UCSD-AML1 (cell line): Measurements from ENCODE around the gene TGM1.
"Not testable (repeated sequence)": the region's sequence is repeated elsewhere in the genome, so short reads cannot be mapped to it uniquely, and the experiment has no call there.

Experiments
- DNase-seq: peaks from one replicate; lab custom pipeline; 2025; ENCODE audit not compliant: unreplicated experiment; lab: John Stamatoyannopoulos, UW

The TGM1 gene

DNA sequence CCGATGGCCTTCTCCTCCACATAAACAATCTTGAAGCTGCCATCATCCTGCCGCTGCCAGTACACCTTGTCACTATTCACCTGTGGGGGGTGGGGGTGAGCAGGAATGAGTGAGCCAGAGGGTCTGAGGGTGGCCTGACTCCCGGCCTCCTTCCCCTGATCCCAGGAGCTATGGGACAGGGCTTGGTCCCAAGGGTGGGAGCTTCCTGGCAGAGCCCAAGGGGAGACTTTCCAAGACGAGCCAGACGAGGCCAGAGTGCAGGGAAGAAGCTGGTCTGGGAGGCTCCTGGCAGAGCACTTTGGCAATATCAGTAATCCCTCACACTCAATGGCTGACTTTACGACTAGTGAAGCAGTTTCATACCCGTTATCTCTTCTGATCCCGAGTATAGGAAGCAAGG, 7.5 kb downstream of the TGM1 start:
- no peak for DNase-seq

DNA sequence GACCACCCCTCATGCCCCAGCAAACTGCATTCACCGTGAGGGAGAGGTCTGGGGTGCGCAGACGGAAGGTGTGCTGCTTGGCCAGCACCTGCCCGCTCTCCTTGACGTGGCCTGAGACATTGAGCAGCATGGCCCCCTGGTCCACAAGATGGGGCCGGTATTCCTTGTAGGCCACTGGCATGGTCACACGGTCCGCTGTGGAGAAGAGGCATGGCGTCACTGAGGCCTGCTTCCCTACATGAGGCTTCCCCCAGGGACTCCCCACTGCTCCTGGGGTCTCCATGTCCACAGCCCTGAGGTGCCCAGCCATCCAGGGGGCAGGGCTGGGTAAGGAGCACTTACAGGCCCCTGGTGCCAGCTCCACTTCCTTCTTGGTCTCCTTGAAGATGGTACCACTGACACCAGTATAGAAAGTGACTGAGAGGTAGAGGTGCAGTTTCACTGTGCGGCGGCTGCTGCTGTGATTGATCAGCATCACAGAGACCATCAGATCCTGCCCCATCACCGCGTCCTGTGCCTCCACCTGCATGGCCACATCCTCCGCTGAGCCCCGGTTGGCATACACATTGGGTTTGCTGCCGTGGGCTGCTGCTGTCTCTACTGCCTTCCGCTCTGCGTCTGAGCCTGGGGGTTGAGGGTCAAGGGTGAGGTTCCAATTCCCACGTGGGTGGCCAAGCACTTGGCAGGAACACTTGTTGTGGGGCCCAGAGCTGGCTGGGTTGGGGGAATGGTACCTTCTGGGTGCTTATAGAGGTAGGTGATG, 8.2 kb downstream of the TGM1 start:
- no peak for DNase-seq

DNA sequence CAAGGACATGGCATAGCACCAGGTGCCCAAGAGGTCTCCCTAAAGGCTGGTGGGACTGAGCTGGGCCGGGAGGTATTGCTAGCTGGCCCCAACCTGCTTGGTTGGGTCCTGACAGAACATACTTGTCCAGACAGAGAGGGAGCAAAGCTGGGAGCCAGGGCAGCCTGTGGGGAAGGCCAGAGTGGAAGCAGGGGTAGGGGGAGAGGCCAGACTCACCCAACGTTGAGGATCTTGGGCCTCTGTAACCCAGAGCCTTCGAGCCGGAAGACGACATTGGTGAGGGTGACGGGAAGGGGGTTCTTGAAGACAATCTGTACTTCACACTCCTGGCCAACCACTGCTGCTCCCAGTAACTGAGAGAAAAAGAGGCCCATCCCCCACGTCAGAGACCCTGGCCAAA, 9.0 kb downstream of the TGM1 start:
- DNase-seq = no peak

DNA sequence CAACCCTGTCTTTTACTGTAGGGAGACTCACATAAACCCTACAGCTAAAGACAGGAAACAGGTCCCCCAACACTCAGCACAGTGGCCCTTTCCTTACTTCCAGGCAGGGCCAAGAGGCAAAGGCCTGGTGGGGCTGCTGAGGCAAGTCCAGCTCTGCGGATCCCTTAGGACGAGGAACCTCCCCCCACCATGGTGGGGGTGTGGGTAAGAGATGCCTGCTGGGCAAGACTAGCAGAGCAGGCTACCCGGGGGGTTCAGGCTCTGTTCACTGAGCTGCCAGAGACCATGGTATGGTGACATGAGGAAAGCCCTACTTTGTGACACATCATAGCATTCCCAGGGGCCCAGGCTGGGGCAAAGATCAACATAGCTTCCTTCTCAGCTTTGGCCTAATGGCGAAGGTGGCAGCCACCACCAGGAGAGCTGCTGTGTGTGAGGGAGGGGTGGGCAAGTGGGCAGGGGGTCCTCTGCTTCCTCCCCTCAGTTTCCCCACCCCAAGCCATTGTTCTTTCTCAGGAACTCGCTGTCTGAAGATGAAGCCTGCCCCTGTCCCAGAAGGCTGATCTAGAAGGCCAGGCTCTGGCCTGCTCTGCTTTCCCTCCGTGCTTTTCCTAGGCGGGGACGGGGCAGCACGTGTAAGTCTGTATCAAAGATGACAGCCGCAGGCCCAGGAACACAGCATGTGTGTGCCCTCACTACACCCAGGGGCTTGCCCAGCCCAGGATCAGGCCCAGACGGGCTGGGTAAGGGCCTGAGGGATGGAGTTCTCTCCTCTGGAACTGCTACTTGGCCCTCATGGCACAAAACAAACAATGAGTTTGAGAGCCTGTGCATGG, 10.5 kb downstream of the TGM1 start:
- no peak for DNase-seq

DNA sequence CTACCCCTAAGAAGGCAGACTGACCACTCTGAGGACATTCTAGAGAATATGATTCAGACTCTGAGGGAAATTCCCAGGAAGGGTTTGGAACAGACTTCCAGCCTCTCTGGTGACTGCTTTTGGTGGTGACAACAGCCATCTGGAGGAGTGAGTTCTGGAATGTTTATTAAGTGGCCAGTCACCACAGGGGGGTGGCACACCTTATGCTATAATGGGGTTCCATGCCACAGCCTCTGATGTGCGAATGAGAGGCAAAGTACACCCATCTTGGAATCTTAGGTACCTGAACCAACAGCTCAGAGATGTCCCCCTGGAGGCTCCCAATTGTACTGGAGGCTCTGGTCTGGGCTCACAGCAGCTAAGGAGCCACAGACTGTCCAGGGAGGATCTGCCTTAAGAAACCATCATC, 11.1 kb downstream of the TGM1 start:
- no peak for DNase-seq

DNA sequence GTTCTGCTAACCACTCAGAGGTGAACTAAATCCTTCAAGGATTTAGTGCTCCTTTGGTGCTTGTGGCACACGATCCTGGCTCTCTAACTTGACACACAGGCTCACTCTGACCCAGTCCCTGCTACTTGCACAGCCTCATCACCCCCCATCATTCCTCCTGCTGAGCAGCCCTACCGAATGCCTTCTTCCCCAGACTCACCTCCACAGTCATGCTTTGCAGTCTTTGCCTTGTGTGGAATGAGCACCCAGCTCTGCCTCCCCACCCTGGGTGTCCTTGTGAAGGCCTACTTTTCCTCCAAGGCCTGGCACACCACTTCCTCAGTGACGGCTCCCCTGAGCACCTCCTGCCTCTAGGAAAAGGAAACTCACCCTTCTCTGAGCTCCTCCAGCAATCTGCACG, 12.6 kb downstream of the TGM1 start:
- DNase-seq = peak; percentile 49

DNA sequence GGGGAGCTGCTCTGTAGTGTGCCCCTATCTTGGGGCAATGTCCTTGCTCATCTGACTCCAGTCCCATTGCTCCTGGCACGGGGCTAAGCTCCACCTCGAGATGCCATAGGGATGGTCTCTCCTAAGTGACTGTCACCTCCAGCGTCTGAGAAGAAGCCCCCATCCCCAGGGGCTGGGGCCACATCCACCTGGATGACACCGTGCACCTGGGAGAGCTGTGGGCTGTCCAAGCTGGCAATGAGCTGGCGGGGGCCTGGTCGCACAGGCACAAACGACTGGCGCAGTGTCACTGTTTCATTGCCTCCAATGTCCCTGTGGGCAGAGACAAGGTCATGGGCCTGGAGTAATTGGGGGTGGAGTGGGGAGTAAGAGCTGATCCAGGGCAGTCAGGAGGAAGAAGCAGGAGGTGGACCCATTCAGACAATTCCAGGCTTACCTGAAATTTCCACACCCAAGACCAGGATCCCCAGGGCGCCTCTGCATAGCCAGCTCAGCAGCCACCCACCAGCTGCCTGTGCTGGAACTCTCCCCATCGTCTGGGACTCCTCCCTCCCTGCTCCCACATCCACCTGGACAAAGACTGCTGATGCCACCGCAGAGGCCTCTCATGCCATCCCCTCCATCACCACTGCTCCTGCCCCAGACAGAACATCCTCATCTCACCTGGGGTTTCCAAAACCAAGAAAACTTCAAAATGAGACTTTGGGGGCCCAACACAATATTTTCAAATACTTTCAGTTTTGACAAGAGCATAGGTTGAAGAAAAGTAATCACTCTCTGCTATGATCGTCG, 13.6 kb downstream of the TGM1 start:
- no peak for DNase-seq

DNA sequence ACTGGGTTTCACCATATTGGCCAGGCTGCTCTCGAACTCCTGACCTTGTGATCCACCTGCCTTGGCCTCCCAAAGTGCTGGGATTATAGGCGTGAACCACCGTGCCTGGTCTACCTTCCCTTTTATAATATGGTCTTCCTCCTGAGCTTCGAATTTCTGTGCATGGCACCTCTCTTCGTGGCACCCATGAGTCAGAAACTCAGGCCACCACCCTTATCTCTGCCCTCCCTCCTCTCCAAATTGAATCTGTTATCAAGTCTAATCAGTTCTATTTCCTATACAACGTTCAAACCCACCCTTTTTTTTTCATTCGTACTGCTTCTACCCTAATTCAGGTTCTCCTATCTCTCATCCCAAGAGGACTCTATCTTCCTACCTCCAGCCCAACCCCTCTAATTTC, 15.6 kb downstream of the TGM1 start:
- no peak for DNase-seq

DNA sequence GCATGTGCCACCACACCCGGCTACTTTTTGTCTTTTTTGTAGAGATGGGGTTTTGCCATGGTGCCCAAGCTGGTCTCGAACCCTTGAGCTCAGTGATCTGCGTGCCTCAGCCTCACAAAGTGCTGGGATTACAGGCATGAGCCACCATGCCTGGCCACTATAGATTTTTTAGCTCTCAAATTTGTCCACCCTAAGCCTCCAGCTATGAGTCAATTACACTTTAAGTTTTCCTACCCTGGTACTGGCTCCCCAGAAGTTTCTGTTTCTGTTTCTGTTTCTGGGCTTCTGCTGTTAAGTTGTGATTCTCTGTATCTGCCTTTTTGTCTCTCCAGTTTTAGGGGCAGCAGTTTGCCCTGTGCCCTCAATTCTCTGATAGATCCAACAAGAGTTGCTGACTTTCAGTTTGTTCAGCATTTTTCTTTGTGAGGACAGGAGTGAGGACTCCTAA, 16.2 kb downstream of the TGM1 start:
- no peak for DNase-seq

DNA sequence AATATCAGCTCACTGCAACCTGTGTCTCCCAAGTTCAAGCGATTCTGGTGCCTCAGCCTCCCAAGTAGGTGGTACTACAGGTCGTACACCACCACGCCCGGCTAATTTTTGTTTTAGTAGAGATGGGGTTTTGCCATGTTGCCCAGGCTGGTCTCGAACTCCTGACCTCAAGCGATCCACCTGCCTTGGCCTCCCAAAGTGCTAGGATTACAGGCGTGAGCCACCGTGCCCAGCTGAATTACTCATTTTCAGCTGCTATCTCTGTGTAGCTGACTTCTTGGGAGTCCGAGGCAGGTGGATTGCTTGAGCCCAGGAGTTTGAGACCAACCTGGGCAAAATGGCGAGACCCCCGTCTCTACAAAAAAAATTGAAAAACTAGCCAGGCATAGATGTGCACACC, 17.6 kb downstream of the TGM1 start:
- DNase-seq = not testable (repeated sequence)

DNA sequence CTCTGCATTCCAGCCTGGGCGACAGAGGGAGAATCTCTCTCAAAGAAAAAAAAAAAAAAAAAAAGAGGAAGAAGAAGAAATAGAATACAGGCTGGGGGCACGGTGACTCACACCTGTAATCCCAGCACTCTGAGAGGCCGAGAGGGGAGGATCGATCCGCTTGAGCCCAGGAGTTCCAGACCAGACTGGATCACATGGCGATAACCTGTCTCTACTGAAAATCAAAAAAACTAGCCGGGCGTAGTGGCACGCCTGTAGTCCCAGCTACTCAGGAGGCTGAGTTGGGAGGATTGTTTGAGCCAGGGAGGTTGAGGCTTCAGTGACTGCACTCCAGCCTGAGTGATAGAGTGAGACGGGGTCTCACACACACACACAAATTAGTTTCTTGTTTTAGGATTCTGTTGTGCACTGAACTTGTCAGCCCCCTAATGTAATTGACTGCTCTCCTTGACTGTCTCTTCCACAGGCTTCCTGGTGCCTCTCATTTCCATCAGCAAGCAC, 19.6 kb downstream of the TGM1 start:
- no peak for DNase-seq

DNA sequence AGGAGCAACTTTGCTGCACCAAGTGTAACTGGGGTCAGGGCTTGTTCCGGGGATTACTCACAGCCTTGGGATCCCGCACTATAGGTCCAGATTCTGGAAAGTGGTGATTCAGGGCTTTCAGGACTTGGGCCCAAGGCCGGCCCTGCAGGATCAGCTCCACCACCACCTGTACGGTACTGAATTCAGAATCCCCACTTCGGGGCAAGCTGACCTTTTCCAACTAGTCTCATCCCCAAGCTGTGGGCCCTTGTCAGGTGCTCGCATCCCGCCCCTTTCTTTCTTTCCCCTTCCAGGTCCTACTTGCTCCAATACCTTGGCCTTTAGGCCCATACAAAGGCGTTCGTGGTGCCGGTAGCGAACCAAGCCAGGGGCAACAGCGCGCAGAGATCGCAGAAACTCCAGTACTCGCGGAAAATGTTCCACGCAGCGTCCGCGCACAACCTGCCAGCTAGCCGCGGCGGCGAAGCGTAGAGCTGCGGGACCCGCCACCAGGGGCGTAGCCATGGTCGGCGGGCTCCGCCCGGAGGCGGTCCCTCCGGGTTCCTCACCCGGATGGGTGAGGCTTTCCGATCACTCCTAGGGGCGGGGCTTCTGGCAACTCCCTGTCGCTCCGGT, 21.0 kb downstream of the TGM1 start:
- DNase-seq = peak; percentile 97

DNA sequence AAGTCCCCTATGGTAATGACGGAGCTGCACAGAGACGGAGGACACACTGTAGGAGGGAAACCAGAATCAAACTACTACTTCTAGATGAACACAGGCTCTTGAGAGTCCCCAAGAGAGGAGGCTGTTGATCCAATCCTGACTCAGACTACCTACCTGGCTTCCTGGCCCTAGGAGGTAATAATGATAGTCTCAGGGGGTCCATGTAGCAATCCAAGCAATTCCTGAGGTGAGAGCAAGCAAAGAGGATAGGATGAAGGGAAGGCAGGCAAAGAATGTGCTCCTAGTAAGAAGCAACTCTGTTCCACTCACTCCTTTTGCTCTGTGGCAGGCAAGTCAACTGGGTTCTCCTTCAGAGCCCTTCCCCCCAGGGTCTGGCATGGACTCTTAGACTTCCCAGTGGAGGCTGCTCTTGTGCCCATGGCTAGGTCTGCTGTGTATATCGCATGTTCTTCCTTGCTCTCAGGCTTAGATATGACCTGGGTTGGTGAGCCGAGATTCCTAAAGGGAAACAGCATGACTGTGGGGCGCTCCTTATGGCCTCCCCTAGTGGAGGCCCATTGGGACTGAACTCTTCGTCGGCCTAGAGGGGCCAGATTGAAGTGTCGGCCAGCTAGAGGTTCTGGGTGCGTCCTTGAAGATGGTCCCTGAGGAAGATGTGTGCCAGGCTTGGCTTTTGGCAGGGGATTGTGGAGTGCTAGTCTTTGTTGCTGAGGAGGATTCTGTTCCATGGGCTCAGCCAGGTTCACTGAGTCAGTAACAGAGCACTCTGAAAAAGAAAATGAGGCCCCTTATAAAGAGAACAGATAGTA, 22.7 kb downstream of the TGM1 start:
- no peak for DNase-seq

DNA sequence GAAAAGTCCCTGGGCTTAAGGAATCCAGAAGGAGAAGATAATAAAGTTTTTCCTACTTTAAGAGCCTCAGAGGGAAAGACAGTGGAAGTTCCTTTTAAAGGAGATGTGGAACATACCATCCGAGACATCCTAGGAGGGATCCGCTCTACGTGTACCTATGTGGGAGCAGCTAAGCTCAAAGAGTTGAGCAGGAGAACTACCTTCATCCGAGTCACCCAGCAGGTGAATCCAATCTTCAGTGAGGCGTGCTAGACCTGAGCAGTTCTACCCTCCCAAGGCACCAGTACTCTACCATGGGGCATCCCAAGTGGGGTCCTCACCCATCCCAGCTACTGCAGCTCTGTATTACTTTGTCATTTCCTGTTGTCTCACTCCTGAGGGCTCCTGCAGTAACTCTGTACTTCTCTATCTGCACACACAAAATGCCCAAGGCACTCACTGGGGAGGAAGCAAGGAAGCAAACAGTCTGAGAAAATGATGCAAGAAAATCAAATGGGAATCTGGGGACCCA, 24.4 kb downstream of the TGM1 start:
- DNase-seq = no peak

DNA sequence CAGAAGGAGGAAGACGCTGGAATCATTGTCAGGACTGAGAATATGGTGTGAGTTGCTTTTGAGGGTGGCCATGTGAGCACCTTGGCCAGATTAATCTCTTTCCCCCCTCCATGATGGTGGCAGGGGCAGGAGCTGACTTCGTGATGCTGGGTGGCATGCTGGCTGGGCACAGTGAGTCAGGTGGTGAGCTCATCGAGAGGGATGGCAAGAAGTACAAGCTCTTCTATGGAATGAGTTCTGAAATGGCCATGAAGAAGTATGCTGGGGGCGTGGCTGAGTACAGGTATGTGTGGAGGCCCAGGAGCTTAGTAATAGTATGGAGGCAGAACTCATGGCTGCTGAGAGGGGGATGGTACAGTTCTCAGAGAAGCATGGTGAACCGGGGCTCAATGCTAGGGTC, 24.9 kb downstream of the TGM1 start:
- DNase-seq = no peak

DNA sequence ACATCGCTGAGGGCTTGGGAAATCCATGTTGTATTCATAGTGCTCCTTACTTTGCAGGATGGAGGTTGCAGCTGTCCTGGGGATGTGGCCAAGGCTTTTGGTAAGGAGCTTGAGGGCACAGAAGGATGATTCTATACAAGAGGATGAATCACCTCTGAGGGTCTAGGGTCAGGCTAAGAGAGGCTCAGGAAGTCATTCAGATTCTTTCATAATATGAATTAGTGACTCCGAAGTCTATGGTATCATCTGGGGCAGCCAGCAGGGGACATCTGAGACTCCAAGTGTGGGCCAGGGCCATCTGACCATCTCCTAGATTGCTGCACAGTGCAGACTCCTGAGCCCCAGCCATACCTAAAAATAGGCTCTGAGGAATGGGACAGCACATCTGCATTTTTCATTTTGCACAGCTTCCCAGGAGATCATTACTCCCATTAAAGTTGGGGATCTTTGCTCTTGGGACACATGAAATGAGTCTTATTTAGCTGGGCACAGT, 25.5 kb downstream of the TGM1 start:
- DNase-seq = no peak

DNA sequence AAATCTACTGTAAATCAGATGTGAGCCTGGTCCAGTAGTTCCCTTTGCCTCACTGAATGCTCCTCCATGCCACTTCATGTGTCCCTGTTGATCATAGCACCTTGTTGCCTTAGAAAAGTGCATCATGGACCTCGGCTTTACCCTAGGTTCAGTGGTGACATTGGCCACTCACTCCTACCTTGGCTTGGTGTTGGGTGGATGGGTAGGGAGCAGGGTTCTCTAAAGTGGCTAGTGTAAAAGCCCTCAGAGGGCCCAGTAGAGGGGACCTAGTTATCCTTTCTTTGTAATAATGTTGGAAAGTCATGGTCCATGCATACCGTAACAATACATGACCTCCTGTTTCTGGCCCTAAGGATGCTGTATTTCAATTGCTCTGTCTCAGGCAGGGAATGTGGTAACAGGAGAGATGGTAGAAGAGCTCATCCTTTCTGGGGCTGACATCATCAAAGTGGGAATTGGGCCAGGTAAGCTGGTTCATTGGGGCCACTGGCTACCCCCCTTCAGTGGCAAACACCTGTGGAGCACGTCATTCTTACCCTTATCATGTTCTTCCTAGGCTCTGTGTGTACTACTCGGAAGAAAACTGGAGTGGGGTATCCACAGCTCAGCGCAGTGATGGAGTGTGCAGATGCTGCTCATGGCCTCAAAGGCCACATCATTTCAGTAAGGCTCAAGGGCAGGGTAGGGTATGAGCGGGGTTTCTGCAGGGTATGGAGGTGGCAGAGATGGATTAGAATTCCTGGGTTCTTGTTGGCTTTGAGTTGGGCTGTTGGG, 26.1 kb downstream of the TGM1 start:
- DNase-seq = no peak

DNA sequence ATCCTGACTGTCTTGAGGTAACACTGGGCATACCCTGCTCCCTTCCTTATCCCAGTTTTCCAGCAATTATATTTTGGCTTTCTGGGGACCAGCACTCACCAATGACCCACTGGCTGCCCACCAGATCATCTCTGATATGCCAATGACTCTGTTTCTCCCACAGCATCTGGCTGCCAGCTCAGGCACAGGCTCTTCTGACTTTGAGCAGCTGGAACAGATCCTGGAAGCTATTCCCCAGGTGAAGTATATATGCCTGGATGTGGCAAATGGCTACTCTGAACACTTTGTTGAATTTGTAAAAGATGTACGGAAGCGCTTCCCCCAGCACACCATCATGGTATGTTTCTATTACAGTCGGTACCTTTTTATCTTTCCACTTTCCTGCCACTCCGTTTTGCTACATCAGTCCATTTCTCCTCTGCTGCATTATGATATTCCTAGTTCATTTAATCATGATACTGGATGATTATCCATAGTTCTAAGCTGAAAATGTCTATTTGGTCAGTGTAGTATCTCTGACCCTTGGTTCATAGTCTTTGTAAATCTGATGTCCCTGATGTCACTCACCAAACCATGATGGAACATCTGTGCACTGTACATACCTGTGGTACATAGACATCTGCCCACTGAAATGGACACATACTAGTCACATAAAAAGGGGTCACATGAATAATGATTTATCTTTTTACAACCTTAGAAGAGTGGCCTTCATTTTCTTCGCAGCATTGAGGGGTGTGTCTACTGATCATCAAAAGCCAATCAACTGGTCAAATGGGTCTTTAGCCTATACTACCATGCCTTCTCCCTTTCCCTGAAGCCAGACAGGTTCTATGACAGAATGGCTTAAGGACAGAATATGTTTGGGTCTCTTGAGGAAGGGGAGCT, 26.9 kb downstream of the TGM1 start:
- no peak for DNase-seq
